ENCODE data around the gene DYSF. TPM values are rescaled to one million over a fixed set of nuclear protein-coding genes. Genes with fewer than 3 reads are reported as not detected.

The DYSF gene
- total RNA-seq, 4 donors from 2014 or later = 17.4 to 40.7 (median 18.5) TPM

- H3K27me3 ChIP-seq = no peaks in the 10 kb centered on the region
- DNase-seq (ENCODE audit: extremely low spot score) = no peak
- H3K4me3 ChIP-seq = no peak overlapping the region
- 93% methylated on average over 4 of the region's 4 CpGs for WGBS
- no peaks in the 10 kb centered on the region for H3K9me3 ChIP-seq
- peaks cover 0 to 17% (median 10%) of the 10 kb centered on the region in 4 donors for H3K36me3 ChIP-seq
- peaks cover 0 to 5% (median 4%) of the 10 kb centered on the region in 4 donors for H3K4me1 ChIP-seq
- no peak for TF ChIP-seq CTCF (IDR thresholded peaks at IDR 0.05)
- TF ChIP-seq EP300 (IDR thresholded peaks at IDR 0.05) = no peak
- no peak for TF ChIP-seq POLR2AphosphoS5 (IDR thresholded peaks at IDR 0.05)
- TF ChIP-seq POLR2A (IDR thresholded peaks at IDR 0.05; ENCODE audit: low read depth) = no peak
- no peak overlapping the region for H3K27ac ChIP-seq (replicated peaks in 1 of 4)
- intact Hi-C loops (cut with DNase I) = no loop called here
Measured at GRCh38 chr2:71419145-71419544, 34.2 kb upstream of the DYSF start.

GRCh38 chr2:71419976-71420375 is 33.4 kb upstream of the DYSF start:
- 76% methylated on average over 1 of the region's 1 CpG for WGBS
- Histone ChIP-seq H3K9me3 (no peaks in the 10 kb centered on the region), H3K4me3 (no peak overlapping the region), H3K27me3 (no peaks in the 10 kb centered on the region), H3K27ac (replicated peaks in 1 of 4) (no peak overlapping the region), H3K4me1 (peaks cover 0 to 10% (median 6%) of the 10 kb centered on the region in 4 donors), H3K36me3 (peaks cover 0 to 25% (median 10%) of the 10 kb centered on the region in 4 donors)
- intact Hi-C loops (cut with DNase I) = no loop called here
- TF ChIP-seq CTCF (IDR thresholded peaks at IDR 0.05) = no peak
- DNase-seq (ENCODE audit: extremely low spot score) = no peak

- peaks cover 6 to 53% (median 29%) of the 10 kb centered on the region in 4 donors for H3K36me3 ChIP-seq
- WGBS = 81% methylated on average over 2 of the region's 2 CpGs
Measured at GRCh38 chr2:71422786-71423185, 30.6 kb upstream of the DYSF start.

GRCh38 chr2:71423817-71424420 is 29.4 kb upstream of the DYSF start:
- 90% methylated on average over 3 of the region's 3 CpGs for WGBS
- Histone ChIP-seq H3K4me1 (peaks cover 0 to 10% (median 4%) of the 10 kb centered on the region in 4 donors), H3K4me3 (no peak overlapping the region), H3K9me3 (no peaks in the 10 kb centered on the region), H3K27me3 (no peaks in the 10 kb centered on the region), H3K27ac (replicated peaks in 1 of 4) (no peak overlapping the region), H3K36me3 (peaks cover 9 to 64% (median 38%) of the 10 kb centered on the region in 4 donors)
- intact Hi-C loops (cut with DNase I) = no loop called here
- TF ChIP-seq POLR2AphosphoS5 (IDR thresholded peaks at IDR 0.05) (peak in 1 of 2 donors; percentile 8), EP300 (IDR thresholded peaks at IDR 0.05) (no peak)
- DNase-seq (ENCODE audit: extremely low spot score) = no peak

More at GRCh38 chr2:71422786-71423185, 30.6 kb upstream of the DYSF start:
- H3K27ac ChIP-seq (replicated peaks in 1 of 4) = no peak overlapping the region
- H3K4me1 ChIP-seq = peaks cover 0 to 10% (median 5%) of the 10 kb centered on the region in 4 donors
- H3K9me3 ChIP-seq = no peaks in the 10 kb centered on the region
- TF ChIP-seq POLR2A (IDR thresholded peaks at IDR 0.05; ENCODE audit: low read depth) (no peak), POLR2AphosphoS5 (IDR thresholded peaks at IDR 0.05) (no peak), CTCF (IDR thresholded peaks at IDR 0.05) (no peak), EP300 (IDR thresholded peaks at IDR 0.05) (no peak)
- H3K4me3 ChIP-seq = no peak overlapping the region
- intact Hi-C loops (cut with DNase I) = no loop called here
- DNase-seq (ENCODE audit: extremely low spot score) = no peak
- H3K27me3 ChIP-seq = no peaks in the 10 kb centered on the region

- no peak for DNase-seq (ENCODE audit: extremely low spot score)
- 90% methylated on average over 2 of the region's 2 CpGs for WGBS
- Histone ChIP-seq H3K9me3 (no peaks in the 10 kb centered on the region), H3K4me3 (no peak overlapping the region), H3K4me1 (peaks cover 0 to 10% (median 4%) of the 10 kb centered on the region in 4 donors), H3K27me3 (no peaks in the 10 kb centered on the region), H3K27ac (replicated peaks in 1 of 4) (no peak overlapping the region), H3K36me3 (peaks cover 16 to 92% (median 56%) of the 10 kb centered on the region in 4 donors)
- intact Hi-C loops (cut with DNase I) = no loop called here
- TF ChIP-seq POLR2A (IDR thresholded peaks at IDR 0.05; ENCODE audit: low read depth) (no peak), POLR2AphosphoS5 (IDR thresholded peaks at IDR 0.05) (no peak), EP300 (IDR thresholded peaks at IDR 0.05) (no peak), CTCF (IDR thresholded peaks at IDR 0.05) (no peak)
Measured at GRCh38 chr2:71426721-71427120, 26.6 kb upstream of the DYSF start.
